ENCODE results near the gene KIF26A. TPM values are rescaled to one million over a fixed set of nuclear protein-coding genes. Genes with fewer than 3 reads are reported as not detected.
A peak's percentile ranks its signal among the peaks of the same experiment; 100 is the strongest.

Gene KIF26A
- total RNA-seq, 1 donor from 2014 or later, result 15.0 TPM

DNA sequence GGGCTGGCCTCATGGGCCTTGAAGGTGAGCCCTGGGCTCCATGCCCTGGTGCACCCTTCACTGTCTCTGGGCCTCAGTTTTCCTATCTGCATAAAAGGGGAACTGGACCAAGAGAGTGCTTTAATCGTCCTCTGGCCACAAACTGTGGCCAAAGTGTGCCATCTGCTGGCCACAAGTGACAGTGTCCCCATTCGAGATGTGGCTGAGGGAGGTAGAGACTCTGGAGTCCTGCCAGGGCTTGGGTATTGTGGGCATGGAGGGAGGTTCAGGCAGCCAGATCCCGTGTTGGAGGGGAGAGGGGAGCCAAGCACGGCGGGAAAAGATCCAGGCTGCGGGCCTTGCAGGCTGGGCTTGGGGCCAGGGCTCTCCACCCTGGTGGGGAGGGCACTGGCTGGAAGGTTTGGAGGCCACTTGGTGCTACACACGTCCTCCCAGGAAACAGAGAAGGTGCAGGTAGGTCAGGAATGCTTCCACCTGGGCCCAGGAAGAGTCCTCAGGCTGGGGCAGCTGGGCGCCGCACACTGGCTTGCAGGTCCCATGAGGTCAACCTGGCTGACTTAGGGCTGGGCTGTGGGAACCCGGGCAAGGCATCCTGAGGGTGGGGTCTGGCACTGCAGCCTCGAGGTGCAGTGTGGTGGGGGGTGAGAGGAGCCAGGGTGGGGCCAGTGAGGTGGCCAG is 7.3 kb upstream of the KIF26A start:
- Mint-ChIP-seq H3K27ac (ENCODE audit: unreplicated experiment) (no peak overlapping the region), H3K4me3 (peak overlapping the region; percentile 76), H3K9me3 (peaks cover 10% of the 10 kb centered on the region), H3K36me3 (ENCODE audit: low read depth) (peaks cover 7% of the 10 kb centered on the region), H3K27me3 (ENCODE audit: low read depth) (peaks cover 70% of the 10 kb centered on the region), H3K4me1 (peaks cover 6% of the 10 kb centered on the region)
- TF ChIP-seq CTCF (conservative IDR thresholded peaks at IDR 0.05), result peak; percentile 86
- DNase-seq (ENCODE audit: low read depth, low spot score), result no peak

DNA sequence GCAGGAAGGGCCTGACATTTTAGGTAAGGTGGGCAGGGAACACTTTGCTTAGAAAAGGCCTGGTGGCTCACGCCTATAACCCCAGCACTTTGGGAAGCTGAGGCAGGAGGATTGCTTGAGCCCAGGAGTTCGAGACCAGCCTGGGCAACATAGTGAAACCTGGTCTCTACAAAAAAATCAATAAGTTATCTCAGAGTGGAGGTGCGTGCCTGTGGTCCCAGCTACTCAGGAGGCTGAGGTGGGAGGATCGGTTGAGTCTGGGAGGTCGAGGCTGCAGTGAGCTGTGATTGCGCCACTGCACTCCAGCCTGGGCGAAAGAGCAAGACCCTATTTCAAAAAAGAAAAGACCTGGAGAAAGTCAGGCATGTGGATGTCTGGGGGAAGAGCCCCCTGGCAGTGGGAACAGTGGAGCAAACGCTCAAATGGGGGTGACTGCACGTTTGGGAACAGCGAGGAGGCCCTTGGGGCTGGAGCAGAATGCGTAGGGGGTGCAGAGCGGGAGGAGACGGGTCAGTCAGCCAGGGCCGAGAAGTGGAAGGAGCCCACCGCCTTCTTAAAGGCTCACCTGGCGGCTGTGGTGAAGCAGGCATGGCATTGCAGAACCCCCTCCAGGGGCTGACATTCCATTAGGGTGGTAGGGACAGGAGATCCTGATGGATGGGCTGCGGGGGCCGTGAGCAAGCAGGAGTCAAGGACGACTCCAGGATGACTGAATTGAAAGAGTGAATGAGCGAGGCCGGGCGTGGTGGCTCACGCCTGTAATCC is 6.2 kb upstream of the KIF26A start:
- Mint-ChIP-seq H3K4me3 (peak overlapping the region; percentile 44), H3K27me3 (ENCODE audit: low read depth) (peaks cover 68% of the 10 kb centered on the region), H3K9me3 (peaks cover 10% of the 10 kb centered on the region), H3K36me3 (ENCODE audit: low read depth) (peaks cover 7% of the 10 kb centered on the region), H3K27ac (ENCODE audit: unreplicated experiment) (no peak overlapping the region), H3K4me1 (peaks cover 10% of the 10 kb centered on the region)
- TF ChIP-seq CTCF (conservative IDR thresholded peaks at IDR 0.05), result no peak
- DNase-seq (ENCODE audit: low read depth, low spot score), result no peak

DNA sequence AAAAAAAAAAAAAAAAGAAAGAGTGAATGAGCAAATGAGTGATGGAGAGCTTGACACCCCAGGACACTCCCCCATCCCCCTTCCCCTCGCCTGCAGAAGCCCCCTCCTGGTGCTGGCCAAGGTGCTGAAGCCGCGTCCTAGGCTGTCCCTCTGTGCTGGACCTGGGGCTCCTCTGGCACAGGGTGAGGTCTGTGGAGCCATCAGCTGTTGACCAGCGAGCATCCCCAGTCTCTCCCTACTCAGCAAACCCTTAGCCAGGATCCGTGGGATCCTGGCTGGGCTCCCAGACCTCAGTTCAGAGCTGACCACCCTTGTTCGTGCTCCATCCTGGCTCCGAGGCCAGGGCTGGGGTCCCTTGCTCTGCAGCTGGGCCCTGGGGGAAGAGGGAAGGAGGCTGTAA is 5.4 kb upstream of the KIF26A start:
- no peak overlapping the region for H3K27ac Mint-ChIP-seq (ENCODE audit: unreplicated experiment)
- DNase-seq (ENCODE audit: low read depth, low spot score), result no peak
- H3K36me3 Mint-ChIP-seq (ENCODE audit: low read depth), result peaks cover 7% of the 10 kb centered on the region
- no peak overlapping the region for H3K4me3 Mint-ChIP-seq
- H3K9me3 Mint-ChIP-seq, result peaks cover 10% of the 10 kb centered on the region
- TF ChIP-seq CTCF (conservative IDR thresholded peaks at IDR 0.05), result no peak
- H3K4me1 Mint-ChIP-seq, result peaks cover 10% of the 10 kb centered on the region
- peaks cover 70% of the 10 kb centered on the region for H3K27me3 Mint-ChIP-seq (ENCODE audit: low read depth)

- no peak for TF ChIP-seq CTCF (conservative IDR thresholded peaks at IDR 0.05)
- H3K4me1 Mint-ChIP-seq, result peaks cover 10% of the 10 kb centered on the region
- H3K36me3 Mint-ChIP-seq (ENCODE audit: low read depth), result peaks cover 7% of the 10 kb centered on the region
- no peak overlapping the region for H3K27ac Mint-ChIP-seq (ENCODE audit: unreplicated experiment)
- H3K27me3 Mint-ChIP-seq (ENCODE audit: low read depth), result peaks cover 70% of the 10 kb centered on the region
- H3K9me3 Mint-ChIP-seq, result peaks cover 9% of the 10 kb centered on the region
- peak overlapping the region; percentile 41 for H3K4me3 Mint-ChIP-seq
- DNase-seq (ENCODE audit: low read depth, low spot score), result no peak
Measured at GRCh38 chr14:104133496-104133895, 4.9 kb upstream of the KIF26A start.

GRCh38 chr14:104134061-104134965 is 4.1 kb upstream of the KIF26A start:
- peaks cover 6% of the 10 kb centered on the region for H3K9me3 Mint-ChIP-seq
- peaks cover 10% of the 10 kb centered on the region for H3K4me1 Mint-ChIP-seq
- peak overlapping the region; percentile 38 for H3K4me3 Mint-ChIP-seq
- H3K36me3 Mint-ChIP-seq (ENCODE audit: low read depth), result peaks cover 5% of the 10 kb centered on the region
- H3K27me3 Mint-ChIP-seq (ENCODE audit: low read depth), result peaks cover 70% of the 10 kb centered on the region
- no peak for TF ChIP-seq CTCF (conservative IDR thresholded peaks at IDR 0.05)
- DNase-seq (ENCODE audit: low read depth, low spot score), result no peak
- no peak overlapping the region for H3K27ac Mint-ChIP-seq (ENCODE audit: unreplicated experiment)
